ENCODE data around the gene STXBP4.

DNA sequence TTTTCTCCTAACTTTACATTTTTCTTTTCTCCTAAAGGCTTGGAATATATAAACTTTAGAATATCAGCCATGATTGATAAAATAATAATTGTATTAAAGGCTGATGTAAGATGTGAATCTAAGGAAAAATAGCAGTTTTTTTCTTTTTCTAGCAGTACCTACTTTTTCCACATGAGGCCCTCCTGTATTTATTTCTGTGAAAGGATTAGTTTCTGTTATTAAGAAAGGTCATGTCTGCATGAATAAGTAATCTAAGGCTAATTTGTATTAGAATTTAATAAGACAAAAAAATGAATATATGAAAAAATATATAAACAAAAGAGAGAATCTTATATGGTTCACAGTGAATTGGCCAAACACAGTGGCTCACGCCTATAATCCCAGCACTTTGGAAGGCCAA is 85.3 kb downstream of the STXBP4 start:
- TF ChIP-seq SUZ12 (IDR thresholded peaks at IDR 0.05; ENCODE audit: extremely low read depth, insufficient read depth, insufficient read length) (no peak), YY1 (IDR thresholded peaks at IDR 0.05; ENCODE audit: insufficient read depth, insufficient read length) (no peak), ZNF274 (IDR thresholded peaks at IDR 0.05; ENCODE audit: low read depth, low read length) (no peak)
